ENCODE measurements around the gene MEAF6. TPM values are rescaled to one million over a fixed set of nuclear protein-coding genes. Genes with fewer than 3 reads are reported as not detected.

The MEAF6 gene
- total and polyA plus RNA-seq, 2 of the 4 experiments (the other 2 are of a cell fraction) = 36.2 to 40.7 TPM

DNA sequence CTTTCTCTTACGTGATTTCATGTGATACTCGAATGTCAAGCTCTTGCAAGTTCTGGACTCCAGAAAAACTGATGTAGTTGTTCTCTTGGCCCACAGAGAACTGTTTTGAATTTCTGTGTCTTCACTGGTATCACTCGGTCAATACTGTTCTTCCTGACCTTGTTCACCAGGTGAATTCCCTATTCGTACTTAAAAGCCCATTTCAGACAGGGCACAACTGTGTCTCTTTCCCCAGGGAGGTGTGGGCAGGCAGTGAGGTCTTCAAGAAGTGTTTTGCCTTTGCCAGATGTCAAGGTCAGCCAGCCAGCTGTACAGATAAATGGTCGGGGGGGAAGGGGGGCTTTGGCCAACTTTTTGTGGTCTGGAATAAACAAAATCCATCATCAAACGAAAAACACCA is 67.7 kb downstream of the MEAF6 start:
- Histone ChIP-seq H3K4me3 (ENCODE audit: insufficient read depth, low read depth, low read length) (no peak overlapping the region), H2BK15ac (ENCODE audit: low read depth, low read length) (no peak overlapping the region), H4K8ac (ENCODE audit: low read depth in 2 of 2, low read length in 2 of 2) (no peak overlapping the region), H3K18ac (ENCODE audit: low read depth, low read length) (no peak overlapping the region), H2BK120ac (ENCODE audit: low read depth, low read length) (no peak overlapping the region), H2AK9ac (replicated peaks; ENCODE audit: low read depth, low read length, poor library complexity) (no peak overlapping the region), H3K4me1 (ENCODE audit: control insufficient read depth, insufficient read depth, low read length) (no peaks in the 10 kb centered on the region), H3K27ac (ENCODE audit: insufficient read depth, low read length) (no peak overlapping the region), H2AFZ (replicated peaks; ENCODE audit: low read length, poor library complexity) (no peak overlapping the region), H4K5ac (ENCODE audit: low read depth, low read length) (no peak overlapping the region), H3K9ac (ENCODE audit: low read depth, low read length) (no peak overlapping the region), H2AK5ac (ENCODE audit: low read depth, low read length) (no peak overlapping the region), H3K14ac (replicated peaks; ENCODE audit: low read depth, low read length) (no peak overlapping the region), H3K9me1 (ENCODE audit: insufficient read depth, low read length) (no peaks in the 10 kb centered on the region), H3K23ac (ENCODE audit: low read depth, low read length) (no peak overlapping the region), H3K4me2 (ENCODE audit: low read depth, low read length) (no peak overlapping the region), H2BK20ac (ENCODE audit: low read depth, low read length) (no peak overlapping the region), H3K4ac (ENCODE audit: low read depth, low read length) (no peak overlapping the region), H3K9me3 (ENCODE audit: control insufficient read depth, insufficient read depth, low read length) (no peaks in the 10 kb centered on the region), H3K27me3 (ENCODE audit: control insufficient read depth, insufficient read depth, low read length) (peaks cover 25% of the 10 kb centered on the region), H4K20me1 (ENCODE audit: insufficient read depth, low read length) (no peaks in the 10 kb centered on the region), H2BK5ac (ENCODE audit: low read depth, low read length, poor library complexity, severe bottlenecking) (no peak overlapping the region), H3K36me3 (ENCODE audit: control insufficient read depth, insufficient read depth, low read length) (no peaks in the 10 kb centered on the region), H3K79me1 (ENCODE audit: low read depth in 1 of 2, low read length in 2 of 2) (no peaks in the 10 kb centered on the region), H3K56ac (ENCODE audit: extremely low read depth, insufficient read depth, low read length) (no peak overlapping the region), H4K91ac (ENCODE audit: insufficient read depth, low read depth, low read length) (no peak overlapping the region)
- dilution Hi-C loops (cut with HindIII; ENCODE audit: low sequenced_read_pairs, unreplicated experiment) = no loop called here
- intact Hi-C loops (cut with micrococcal nuclease) = no loop called here
- POLR2A ChIA-PET (ENCODE audit: unreplicated experiment) = no interaction called here
- ATAC-seq (ENCODE audit: low read depth) (no peak), DNase-seq (no peak)
- no TSS peak for BruUV-seq (replicated peaks)
- in situ Hi-C loops (cut with MboI; ENCODE audit: low sequenced_read_pairs) = no loop called here
- WGBS, 2 experiments (ENCODE audit: extremely low coverage in 2 of 2, insufficient read length in 1 of 2) = 69% methylated on average over 2 of the region's 6 CpGs; no CpG with 5 or more reads in 1 of the 2 experiments
- CTCF ChIA-PET = interaction anchor here (1.2 kb wide), 1 partner anchor 41 kb away, joined by 3 read pairs; no protein-coding TSS in a partner anchor
- TF ChIP-seq, protein P1, sequence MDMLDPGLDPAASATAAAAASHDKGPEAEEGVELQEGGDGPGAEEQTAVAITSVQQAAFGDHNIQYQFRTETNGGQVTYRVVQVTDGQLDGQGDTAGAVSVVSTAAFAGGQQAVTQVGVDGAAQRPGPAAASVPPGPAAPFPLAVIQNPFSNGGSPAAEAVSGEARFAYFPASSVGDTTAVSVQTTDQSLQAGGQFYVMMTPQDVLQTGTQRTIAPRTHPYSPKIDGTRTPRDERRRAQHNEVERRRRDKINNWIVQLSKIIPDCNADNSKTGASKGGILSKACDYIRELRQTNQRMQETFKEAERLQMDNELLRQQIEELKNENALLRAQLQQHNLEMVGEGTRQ (IDR thresholded peaks at IDR 0.05; ENCODE audit: low read depth, low read length) = no peak
- TF ChIP-seq RAD21 (IDR thresholded peaks at IDR 0.05; ENCODE audit: low read length) (no peak), FOS (IDR thresholded peaks at IDR 0.05; ENCODE audit: low read depth, low read length) (no peak), RCOR1 (IDR thresholded peaks at IDR 0.05; ENCODE audit: insufficient replicate concordance, low read length) (no peak), POLR2A (IDR thresholded peaks at IDR 0.05; ENCODE audit: low read depth, low read length) (no peak), MAFK (IDR thresholded peaks at IDR 0.05; ENCODE audit: low read depth, low read length) (no peak), CHD1 (IDR thresholded peaks at IDR 0.05; ENCODE audit: low read depth, low read length) (no peak), SMC3 (IDR thresholded peaks at IDR 0.05; ENCODE audit: low read depth, low read length) (no peak), MXI1 (IDR thresholded peaks at IDR 0.05; ENCODE audit: borderline replicate concordance, low read depth, low read length) (no peak), RFX5 (IDR thresholded peaks at IDR 0.05; ENCODE audit: low read depth, low read length) (no peak), MAZ (IDR thresholded peaks at IDR 0.05; ENCODE audit: borderline replicate concordance, low read depth, low read length) (no peak), CEBPB (IDR thresholded peaks at IDR 0.05; ENCODE audit: low read depth, low read length) (no peak), NFE2L2 (IDR thresholded peaks at IDR 0.05; ENCODE audit: low read depth, low read length) (no peak), BHLHE40 (IDR thresholded peaks at IDR 0.05; ENCODE audit: low read depth, low read length) (no peak)
- TF ChIP-seq, protein P2, sequence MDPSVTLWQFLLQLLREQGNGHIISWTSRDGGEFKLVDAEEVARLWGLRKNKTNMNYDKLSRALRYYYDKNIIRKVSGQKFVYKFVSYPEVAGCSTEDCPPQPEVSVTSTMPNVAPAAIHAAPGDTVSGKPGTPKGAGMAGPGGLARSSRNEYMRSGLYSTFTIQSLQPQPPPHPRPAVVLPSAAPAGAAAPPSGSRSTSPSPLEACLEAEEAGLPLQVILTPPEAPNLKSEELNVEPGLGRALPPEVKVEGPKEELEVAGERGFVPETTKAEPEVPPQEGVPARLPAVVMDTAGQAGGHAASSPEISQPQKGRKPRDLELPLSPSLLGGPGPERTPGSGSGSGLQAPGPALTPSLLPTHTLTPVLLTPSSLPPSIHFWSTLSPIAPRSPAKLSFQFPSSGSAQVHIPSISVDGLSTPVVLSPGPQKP (IDR thresholded peaks at IDR 0.05; ENCODE audit: borderline replicate concordance, low read depth, low read length) = no peak
- TF ChIP-seq, protein P3, sequence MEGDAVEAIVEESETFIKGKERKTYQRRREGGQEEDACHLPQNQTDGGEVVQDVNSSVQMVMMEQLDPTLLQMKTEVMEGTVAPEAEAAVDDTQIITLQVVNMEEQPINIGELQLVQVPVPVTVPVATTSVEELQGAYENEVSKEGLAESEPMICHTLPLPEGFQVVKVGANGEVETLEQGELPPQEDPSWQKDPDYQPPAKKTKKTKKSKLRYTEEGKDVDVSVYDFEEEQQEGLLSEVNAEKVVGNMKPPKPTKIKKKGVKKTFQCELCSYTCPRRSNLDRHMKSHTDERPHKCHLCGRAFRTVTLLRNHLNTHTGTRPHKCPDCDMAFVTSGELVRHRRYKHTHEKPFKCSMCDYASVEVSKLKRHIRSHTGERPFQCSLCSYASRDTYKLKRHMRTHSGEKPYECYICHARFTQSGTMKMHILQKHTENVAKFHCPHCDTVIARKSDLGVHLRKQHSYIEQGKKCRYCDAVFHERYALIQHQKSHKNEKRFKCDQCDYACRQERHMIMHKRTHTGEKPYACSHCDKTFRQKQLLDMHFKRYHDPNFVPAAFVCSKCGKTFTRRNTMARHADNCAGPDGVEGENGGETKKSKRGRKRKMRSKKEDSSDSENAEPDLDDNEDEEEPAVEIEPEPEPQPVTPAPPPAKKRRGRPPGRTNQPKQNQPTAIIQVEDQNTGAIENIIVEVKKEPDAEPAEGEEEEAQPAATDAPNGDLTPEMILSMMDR (conservative IDR thresholded peaks at IDR 0.05; ENCODE audit: low read depth, low read length) = no peak
